AG09309 (cell line): Measurements from ENCODE around the gene TRIM66.
"Not testable (repeated sequence)": the region's sequence is repeated elsewhere in the genome, so short reads cannot be mapped to it uniquely, and the experiment has no call there.

Experiments
- DNase-seq: peaks from one replicate; pipeline ENCODE4 v3.0.0-alpha.2; 2010; ENCODE audit warnings: low read depth
- H3K4me3 ChIP-seq: 2 replicates; pipeline ENCODE4 v1.5.1; 2011; ENCODE audit warnings: mild to moderate bottlenecking, low read depth, low read length, moderate library complexity; ENCODE audit not compliant: control insufficient read depth
- CTCF ChIP-seq: IDR thresholded peaks from 2 replicates; pipeline ENCODE4 v1.5.1; 2011; ENCODE audit warnings: mild to moderate bottlenecking, low read depth, low read length, inconsistent platforms; ENCODE audit not compliant: insufficient read depth, control insufficient read depth; ENCODE audit errors: missing control alignments

Gene TRIM66

GRCh38 chr11:8676458-8676857, 6.0 kb downstream of the TRIM66 start:
- no peak overlapping the region for H3K4me3 ChIP-seq
- DNase-seq, result no peak
- TF ChIP-seq CTCF, result no peak

GRCh38 chr11:8674859-8675258, 7.6 kb downstream of the TRIM66 start:
- no peak overlapping the region for H3K4me3 ChIP-seq
- TF ChIP-seq CTCF, result no peak
- DNase-seq, result no peak

- DNase-seq, result no peak
- H3K4me3 ChIP-seq, result no peak overlapping the region
- no peak for TF ChIP-seq CTCF
Measured at GRCh38 chr11:8672346-8672745, 10.1 kb downstream of the TRIM66 start.

GRCh38 chr11:8671651-8672062, 10.8 kb downstream of the TRIM66 start:
- DNase-seq, result no peak
- H3K4me3 ChIP-seq, result no peak overlapping the region
- TF ChIP-seq CTCF, result no peak

GRCh38 chr11:8671193-8671612, 11.3 kb downstream of the TRIM66 start:
- H3K4me3 ChIP-seq, result no peak overlapping the region
- DNase-seq, result peak; percentile 90
- no peak for TF ChIP-seq CTCF

- not testable (repeated sequence) for DNase-seq, H3K4me3 ChIP-seq
Measured at GRCh38 chr11:8670081-8670480, 12.4 kb downstream of the TRIM66 start.

GRCh38 chr11:8665222-8665621, 17.2 kb downstream of the TRIM66 start:
- no peak for TF ChIP-seq CTCF
- H3K4me3 ChIP-seq, result no peak overlapping the region
- DNase-seq, result no peak
